Stimulated activated CD4-positive, alpha-beta T cell treated with anti-CD3 and anti-CD28 coated beads, Interleukin-15, amount 100 ng/mL, for 48 hours (primary cell): ENCODE data around the gene CALML5.

ENCODE experiments used
- DNase-seq, 2 donors: peaks; one replicate each; pipeline ENCODE4 v3.0.0-alpha.2; 2020; ENCODE audit warnings: low read depth in 2 of 2

Gene CALML5

GRCh38 chr10:5500910-5501309 lies 1.5 kb upstream of the CALML5 start:
- no peak for DNase-seq

DNA sequence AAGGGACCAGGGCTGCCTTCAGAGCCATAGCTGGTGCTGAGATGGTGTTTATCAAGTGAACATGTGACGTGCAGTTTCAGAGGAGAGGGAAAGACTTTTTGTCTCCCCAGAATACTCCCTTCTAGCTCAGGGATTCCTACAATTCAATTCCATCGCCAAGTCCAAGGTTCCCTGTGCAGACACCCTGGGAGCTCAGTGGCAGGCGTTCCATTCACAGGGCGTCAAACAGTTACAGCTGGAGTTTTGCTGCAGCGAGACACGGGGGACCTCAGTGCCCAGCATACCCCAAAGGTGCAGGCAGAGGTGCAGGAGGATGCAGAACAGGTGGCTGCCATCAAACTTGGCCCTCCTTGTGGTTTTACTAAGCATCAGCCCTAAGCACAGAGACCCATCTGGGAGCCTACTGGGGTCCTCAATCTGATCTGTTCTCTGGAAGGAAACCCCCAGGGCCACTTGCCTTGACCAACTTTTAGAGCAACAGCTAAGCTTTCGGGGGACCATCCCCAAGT lies 846 bp upstream of the CALML5 start:
- DNase-seq = no peak

- DNase-seq = no peak
Observed at GRCh38 chr10:5498791-5499492, 428 bp downstream of the CALML5 start.

GRCh38 chr10:5497948-5498730 lies 1.2 kb downstream of the CALML5 start:
- DNase-seq = no peak

DNA sequence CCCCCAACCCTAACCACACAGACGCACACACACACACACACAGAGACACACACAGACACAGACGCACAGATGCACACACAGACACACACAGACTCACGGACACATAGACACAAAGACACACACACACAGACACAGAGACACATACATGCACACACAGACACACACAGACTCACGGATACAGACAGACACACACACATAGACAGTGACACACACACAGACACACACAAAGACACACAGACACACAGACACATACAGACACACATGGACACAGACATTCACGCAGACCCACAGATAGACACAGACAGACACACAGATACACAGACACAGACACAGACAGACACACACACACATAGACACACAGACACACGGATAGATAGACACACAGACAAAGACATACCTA lies 2.1 kb downstream of the CALML5 start:
- DNase-seq = no peak

GRCh38 chr10:5496261-5497250 lies 2.8 kb downstream of the CALML5 start:
- DNase-seq = no peak

DNA sequence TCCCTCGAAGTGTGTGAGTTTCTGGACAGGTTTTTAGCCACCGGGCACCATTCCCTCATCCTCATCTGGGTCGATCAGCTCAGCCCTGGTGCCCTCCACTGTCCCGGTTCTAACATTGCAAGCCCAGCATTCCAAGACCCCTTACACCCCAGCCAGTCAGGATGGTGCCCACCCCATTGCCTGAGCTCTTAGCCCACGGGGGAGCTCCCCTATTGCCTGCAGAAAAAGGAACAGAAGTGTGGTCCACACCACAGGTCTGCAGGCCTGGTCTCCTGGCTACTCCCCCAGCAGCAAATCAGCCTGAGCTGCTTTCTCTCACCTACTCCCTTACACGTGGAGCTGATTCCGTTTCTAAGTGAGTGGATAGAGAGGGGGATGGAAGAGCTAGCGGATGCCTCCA lies 4.8 kb downstream of the CALML5 start:
- no peak for DNase-seq

DNA sequence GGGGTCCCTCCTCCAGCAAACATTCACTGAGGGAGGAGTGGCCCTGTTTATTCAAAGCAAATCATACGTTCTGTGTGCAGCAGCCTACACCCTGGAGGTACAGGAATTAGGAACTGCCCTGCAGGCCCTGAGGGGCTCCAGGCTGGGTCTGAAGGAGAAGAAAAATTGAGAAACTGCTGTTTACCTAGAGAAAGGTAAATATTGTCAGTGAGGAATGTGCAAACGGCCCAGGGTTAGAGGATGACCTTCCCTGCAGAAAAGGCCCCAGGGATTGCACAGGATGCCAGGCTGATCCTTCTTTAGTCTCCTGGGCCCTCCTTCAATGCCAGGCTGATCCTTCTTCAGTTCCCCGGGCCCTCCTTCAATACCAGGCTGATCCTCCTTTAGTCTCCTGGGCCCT lies 5.7 kb downstream of the CALML5 start:
- no peak for DNase-seq

DNA sequence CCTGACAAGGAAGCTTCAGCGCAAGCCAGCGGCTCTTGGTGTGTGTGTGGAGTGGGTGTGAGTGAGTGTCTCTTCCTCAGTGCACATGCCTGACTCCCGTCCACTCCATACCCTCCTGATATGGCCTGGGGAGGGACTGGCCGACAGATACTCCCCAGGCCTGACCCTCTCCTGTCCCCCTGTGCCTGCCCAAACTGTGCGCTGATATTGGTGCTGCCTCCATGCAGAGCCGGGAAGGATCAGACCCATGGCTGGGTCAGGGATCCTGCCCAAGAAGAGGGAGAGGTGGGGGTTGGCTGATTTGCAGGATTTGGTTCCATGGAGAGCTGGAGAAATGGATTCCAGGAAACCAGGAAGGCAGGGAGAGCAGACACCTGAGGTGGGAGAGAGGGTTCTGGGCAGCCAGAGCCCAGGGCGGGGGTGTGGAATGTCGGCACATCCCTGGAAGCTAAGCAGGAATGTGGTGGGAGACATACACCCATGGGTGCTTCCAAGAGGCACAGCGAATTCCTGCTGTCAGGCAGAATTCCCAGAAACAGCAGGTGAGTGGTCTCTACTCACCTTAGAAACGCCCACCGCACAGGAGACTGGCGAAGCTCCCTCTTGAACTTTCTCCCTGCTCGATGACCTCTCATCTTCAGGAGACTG lies 6.3 kb downstream of the CALML5 start:
- no peak for DNase-seq

DNA sequence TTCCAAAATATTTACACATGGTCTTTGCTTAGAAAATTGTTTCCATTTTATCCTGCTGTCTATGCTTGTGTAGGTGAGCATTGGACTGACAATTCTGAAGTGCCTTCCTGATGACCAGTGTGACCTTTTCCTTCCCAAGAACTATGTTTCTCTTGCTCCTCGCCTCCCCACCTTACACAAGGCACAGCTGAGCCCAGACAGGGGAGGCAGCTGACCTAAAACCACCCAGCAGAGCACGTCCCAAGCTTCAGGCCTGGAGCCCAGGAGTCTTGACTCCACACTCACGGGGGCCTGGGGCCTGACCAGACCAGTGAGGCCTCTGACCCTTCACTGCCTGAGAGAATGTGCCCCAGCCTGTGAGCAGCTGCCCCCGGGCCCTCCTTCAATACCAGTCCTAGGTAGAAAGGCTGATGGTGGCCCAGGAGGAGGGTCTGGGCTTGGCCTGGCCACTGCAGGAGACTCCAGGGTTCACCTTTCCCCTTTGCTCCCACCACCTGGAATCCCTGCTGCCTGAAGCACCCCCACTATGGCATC lies 7.0 kb downstream of the CALML5 start:
- DNase-seq = no peak

DNA sequence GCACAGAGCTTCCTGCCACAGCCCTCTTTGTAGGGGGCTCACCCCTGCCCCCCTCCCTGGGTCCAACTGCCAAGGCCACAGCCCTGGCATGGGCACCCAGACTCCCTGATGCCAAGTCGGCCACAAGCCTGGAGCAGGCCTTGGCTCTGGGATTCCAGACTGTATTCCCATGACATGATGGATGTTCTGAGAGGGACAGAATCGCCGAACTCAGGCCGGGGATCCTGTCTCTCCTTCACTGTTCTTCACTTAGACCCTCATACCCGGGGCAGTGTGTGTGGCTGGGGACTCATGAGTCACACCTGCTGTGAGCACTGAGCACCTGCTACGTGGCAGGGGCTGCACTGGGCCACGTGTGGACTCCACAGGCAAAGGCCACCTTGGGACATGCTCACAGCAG lies 7.9 kb downstream of the CALML5 start:
- DNase-seq = no peak

DNA sequence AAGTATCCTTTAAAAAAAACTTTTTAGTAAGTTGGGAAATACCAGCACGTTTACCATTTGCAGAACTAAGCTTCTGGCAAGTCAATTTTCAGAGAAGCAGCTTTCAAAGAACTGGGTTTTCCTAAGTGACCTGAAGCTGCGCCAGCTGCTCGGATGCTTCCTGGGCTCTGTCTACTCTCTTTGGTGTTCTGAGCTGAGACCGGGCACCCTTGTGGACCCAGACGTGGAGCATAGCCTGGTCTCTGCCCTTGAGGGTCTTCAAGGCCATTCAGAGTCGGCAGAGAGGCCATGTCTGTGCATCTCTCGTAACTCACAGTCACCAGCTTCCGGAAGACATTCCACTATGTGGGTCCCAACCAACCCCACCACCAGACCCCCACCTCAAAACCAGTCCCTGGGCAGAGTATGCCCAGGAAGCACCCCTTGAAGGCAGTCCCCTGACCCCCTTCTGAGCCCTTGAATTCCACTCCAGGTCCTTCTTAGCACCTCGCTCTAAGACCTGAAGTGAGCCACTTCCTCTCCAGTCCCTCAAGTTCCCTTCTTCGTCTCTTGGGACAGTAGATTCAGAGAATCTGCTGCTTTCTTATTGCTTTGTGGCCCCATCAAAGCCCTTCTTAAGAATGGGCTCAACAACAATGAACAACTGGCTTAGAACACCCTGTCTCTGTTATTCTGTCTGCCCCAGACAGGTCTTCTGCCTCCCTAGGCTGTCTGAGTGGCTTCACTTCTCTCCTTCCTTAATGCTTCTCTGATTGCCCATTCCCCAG lies 8.5 kb downstream of the CALML5 start:
- DNase-seq = no peak

DNA sequence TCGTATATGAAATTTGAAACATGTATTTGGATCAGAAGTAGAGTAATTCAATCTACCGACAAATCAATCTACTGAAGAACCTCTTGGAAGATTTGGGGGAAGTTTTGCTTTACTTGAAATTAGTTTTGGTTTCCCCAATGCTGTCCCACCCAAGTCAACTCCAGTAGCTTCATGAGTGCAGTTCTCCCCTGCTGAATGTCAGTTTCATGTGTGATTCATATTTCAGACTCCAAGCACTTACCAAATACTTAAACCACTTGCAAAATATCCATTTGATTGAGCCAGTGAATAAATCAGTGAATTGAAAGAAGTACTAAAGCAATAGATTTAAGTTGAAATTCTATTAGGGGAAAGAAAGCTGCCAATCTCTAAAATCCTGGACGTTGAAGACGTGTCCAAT lies 9.3 kb downstream of the CALML5 start:
- DNase-seq = no peak

- DNase-seq = no peak
Observed at GRCh38 chr10:5488272-5489161, 10.9 kb downstream of the CALML5 start.

DNA sequence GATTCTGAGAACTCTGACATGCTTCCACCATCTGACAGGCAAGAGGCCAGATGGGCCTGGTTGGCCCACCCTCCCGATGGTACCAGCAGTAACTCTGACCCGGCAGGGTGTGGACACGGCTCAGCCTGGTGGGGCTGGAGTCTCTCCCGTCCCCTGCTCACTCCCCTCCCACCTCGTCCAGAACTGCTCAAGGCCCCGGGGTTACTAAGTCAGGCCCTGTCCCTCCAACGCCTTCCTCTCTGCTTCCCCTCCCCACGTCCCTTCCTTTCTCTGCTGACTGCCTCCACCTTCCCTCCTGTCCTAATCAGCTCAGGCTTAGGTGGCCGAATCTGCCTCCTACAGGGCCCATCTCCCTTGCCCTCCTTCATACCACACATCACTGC lies 12.5 kb downstream of the CALML5 start:
- DNase-seq = no peak

GRCh38 chr10:5485948-5486852 lies 13.2 kb downstream of the CALML5 start:
- no peak for DNase-seq

GRCh38 chr10:5485290-5485689 lies 14.1 kb downstream of the CALML5 start:
- DNase-seq = no peak

- no peak for DNase-seq
Observed at GRCh38 chr10:5484205-5484604, 15.2 kb downstream of the CALML5 start.
